ENCODE data around the gene ZNF821. TPM values are rescaled to one million over a fixed set of nuclear protein-coding genes. Genes with fewer than 3 reads are reported as not detected.
A peak's percentile ranks its signal among the peaks of the same experiment; 100 is the strongest.
"Not testable (repeated sequence)": the region's sequence is repeated elsewhere in the genome, so short reads cannot be mapped to it uniquely, and the experiment has no call there.

Gene ZNF821
- total and polyA plus RNA-seq, 7 donors, result 2.3 to 16.8 (median 9.5) TPM

GRCh38 chr16:71867939-71868338 is 16.0 kb downstream of the ZNF821 start:
- TF ChIP-seq EP300 (IDR thresholded peaks at IDR 0.05) (no peak), POLR2A (IDR thresholded peaks at IDR 0.05) (no peak), CTCF (IDR thresholded peaks at IDR 0.05) (no peak), POLR2AphosphoS5 (IDR thresholded peaks at IDR 0.05) (no peak)
- Histone ChIP-seq H3K27me3 (no peaks in the 10 kb centered on the region), H3K27ac (no peak overlapping the region), H3K4me1 (no peaks in the 10 kb centered on the region), H3K9me3 (no peaks in the 10 kb centered on the region), H3K36me3 (peaks cover 0 to 51% (median 13%) of the 10 kb centered on the region in 4 donors), H3K4me3 (no peak overlapping the region)
- intact Hi-C loops (cut with DNase I), result no loop called here
- 98 to 99% methylated on average over 3 of the region's 3 CpGs for WGBS, 2 donors
- no peak for DNase-seq

- H3K9me3 ChIP-seq; H3K27ac ChIP-seq; DNase-seq; H3K27me3 ChIP-seq; H3K4me1 ChIP-seq; H3K4me3 ChIP-seq; intact Hi-C loops (cut with DNase I): not testable (repeated sequence)
- WGBS, 2 donors, result 91 to 93% methylated on average over 6 of the region's 6 CpGs
- H3K36me3 ChIP-seq, result peaks cover 0 to 58% (median 15%) of the 10 kb centered on the region in 4 donors
These were observed 16.8 kb downstream of the ZNF821 start for GRCh38 chr16:71867175-71867574.

GRCh38 chr16:71865173-71865863 is 18.7 kb downstream of the ZNF821 start:
- WGBS, 2 donors, result 86 to 94% methylated on average over 7 of the region's 7 CpGs
- no peak overlapping the region for H3K4me3 ChIP-seq
- H3K27ac ChIP-seq, result no peak overlapping the region
- DNase-seq, result no peak
- H3K27me3 ChIP-seq, result no peaks in the 10 kb centered on the region
- peaks cover 1 to 73% (median 19%) of the 10 kb centered on the region in 4 donors for H3K36me3 ChIP-seq
- intact Hi-C loops (cut with DNase I), result no loop called here
- no peaks in the 10 kb centered on the region for H3K4me1 ChIP-seq
- TF ChIP-seq POLR2A (IDR thresholded peaks at IDR 0.05) (no peak), EP300 (IDR thresholded peaks at IDR 0.05) (no peak), POLR2AphosphoS5 (IDR thresholded peaks at IDR 0.05) (no peak), CTCF (IDR thresholded peaks at IDR 0.05) (no peak)
- no peaks in the 10 kb centered on the region for H3K9me3 ChIP-seq

GRCh38 chr16:71863995-71864394 is 20.0 kb downstream of the ZNF821 start:
- DNase-seq, result no peak
- no peak overlapping the region for H3K27ac ChIP-seq
- no peaks in the 10 kb centered on the region for H3K27me3 ChIP-seq
- TF ChIP-seq EP300 (IDR thresholded peaks at IDR 0.05) (no peak), POLR2A (IDR thresholded peaks at IDR 0.05) (no peak), CTCF (IDR thresholded peaks at IDR 0.05) (no peak), POLR2AphosphoS5 (IDR thresholded peaks at IDR 0.05) (no peak)
- no peak overlapping the region for H3K4me3 ChIP-seq
- peaks cover 2 to 79% (median 25%) of the 10 kb centered on the region in 4 donors for H3K36me3 ChIP-seq
- H3K4me1 ChIP-seq, result peaks cover 0 to 3% (median 1%) of the 10 kb centered on the region in 4 donors
- intact Hi-C loops (cut with DNase I), result no loop called here
- WGBS, 2 donors, result 97 to 98% methylated on average over 5 of the region's 5 CpGs
- H3K9me3 ChIP-seq, result no peaks in the 10 kb centered on the region

- no peaks in the 10 kb centered on the region for H3K9me3 ChIP-seq
- peak overlapping the region in 1 of 4 donors; percentile 41 for H3K27ac ChIP-seq
- TF ChIP-seq EP300 (IDR thresholded peaks at IDR 0.05), result no peak
- TF ChIP-seq POLR2A (IDR thresholded peaks at IDR 0.05), result no peak
- no peak for TF ChIP-seq CTCF (IDR thresholded peaks at IDR 0.05)
- no peak for TF ChIP-seq POLR2AphosphoS5 (IDR thresholded peaks at IDR 0.05)
- no peak overlapping the region for H3K4me3 ChIP-seq
- peak; percentile 51 for DNase-seq
- H3K27me3 ChIP-seq, result no peaks in the 10 kb centered on the region
- peaks cover 0 to 10% (median 5%) of the 10 kb centered on the region in 4 donors for H3K4me1 ChIP-seq
- 94 to 95% methylated on average over 32 of the region's 32 CpGs for WGBS, 2 donors
- H3K36me3 ChIP-seq, result peaks cover 2 to 62% (median 18%) of the 10 kb centered on the region in 4 donors
- intact Hi-C loops (cut with DNase I), result no loop called here
These were observed 24.0 kb downstream of the ZNF821 start for GRCh38 chr16:71859762-71860521.

All from sigmoid colon (tissue), 7 donors.